Measurements from ENCODE around the gene EVA1B. TPM values are rescaled to one million over a fixed set of nuclear protein-coding genes. Genes with fewer than 3 reads are reported as not detected.

The EVA1B gene
- total and polyA plus RNA-seq, 7 donors: 2.6 to 13.7 (median 6.0) TPM

- H3K4me1 ChIP-seq: peaks cover 22% of the 10 kb centered on the region
- no peaks in the 10 kb centered on the region for H3K27me3 ChIP-seq (ENCODE audit: insufficient read depth in 3 of 3, low read length in 2 of 3)
- H3K4me3 ChIP-seq: no peak overlapping the region
- intact Hi-C loops (cut with DNase I): no loop called here
- ATAC-seq: no peak
- WGBS, 3 donors: 67 to 76% (median 73%) methylated on average over 7 of the region's 7 CpGs
- DNase-seq: peak in 1 of 2 donors; percentile 52
- TF ChIP-seq CTCF (IDR thresholded peaks at IDR 0.05): no peak
- H3K27ac ChIP-seq: no peak overlapping the region
- no peaks in the 10 kb centered on the region for H3K9me3 ChIP-seq
- peaks cover 4 to 49% of the 10 kb centered on the region in 2 donors for H3K36me3 ChIP-seq (ENCODE audit: insufficient read depth in 1 of 2, low read depth in 1 of 2)
Measured at GRCh38 chr1:36339215-36339614, 15.8 kb upstream of the EVA1B start.

DNA sequence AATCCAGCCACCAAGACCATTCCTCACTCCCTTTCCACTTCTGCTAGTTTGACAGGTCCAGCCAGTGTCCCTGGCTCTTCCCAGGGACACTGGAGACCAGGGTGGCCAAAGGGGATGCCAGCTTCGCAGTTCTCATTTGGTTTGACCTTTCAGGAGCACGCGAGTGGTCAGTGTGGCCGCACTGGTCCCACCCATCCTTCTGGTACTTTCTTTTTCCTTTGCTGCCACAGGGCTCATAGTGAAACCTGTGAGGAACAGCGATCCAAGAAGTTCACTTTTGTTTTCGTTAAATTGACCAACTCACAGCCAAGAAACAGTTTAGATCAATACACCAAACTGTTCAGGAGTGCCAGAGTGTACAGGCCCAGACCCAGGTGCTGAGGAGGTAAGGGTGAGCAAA lies 14.4 kb upstream of the EVA1B start:
- H3K4me3 ChIP-seq: no peak overlapping the region
- peaks cover 4 to 39% of the 10 kb centered on the region in 2 donors for H3K36me3 ChIP-seq (ENCODE audit: insufficient read depth in 1 of 2, low read depth in 1 of 2)
- intact Hi-C loops (cut with DNase I): no loop called here
- WGBS, 3 donors: 72 to 87% (median 82%) methylated on average over 6 of the region's 6 CpGs
- peaks cover 8% of the 10 kb centered on the region for H3K4me1 ChIP-seq
- H3K9me3 ChIP-seq: no peaks in the 10 kb centered on the region
- no peaks in the 10 kb centered on the region for H3K27me3 ChIP-seq (ENCODE audit: insufficient read depth in 3 of 3, low read length in 2 of 3)
- no peak for DNase-seq
- TF ChIP-seq CTCF (IDR thresholded peaks at IDR 0.05): no peak
- no peak overlapping the region for H3K27ac ChIP-seq
- no peak for ATAC-seq

DNA sequence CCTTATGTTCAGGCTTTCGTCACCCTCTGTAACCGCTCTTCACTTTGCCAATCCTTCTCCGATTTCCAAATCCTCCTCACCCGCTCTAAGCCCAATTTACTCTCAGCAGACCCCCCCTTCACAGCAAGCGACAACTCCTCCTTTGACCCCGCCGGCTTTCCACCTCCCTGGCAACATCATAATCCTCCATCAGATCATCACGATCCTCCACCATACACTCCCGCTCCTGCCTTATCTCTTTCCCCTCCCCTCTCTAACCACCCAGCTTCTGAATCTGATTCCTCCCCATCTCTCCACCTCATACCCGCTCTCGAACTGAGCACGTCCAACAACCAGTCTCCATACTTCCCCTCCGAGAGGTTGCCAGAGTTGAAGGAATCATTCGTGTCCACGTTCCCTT lies 7.5 kb upstream of the EVA1B start:
- Histone ChIP-seq H3K27ac (no peak overlapping the region), H3K36me3 (ENCODE audit: insufficient read depth in 1 of 2, low read depth in 1 of 2) (no peaks in the 10 kb centered on the region), H3K9me3 (no peaks in the 10 kb centered on the region), H3K27me3 (ENCODE audit: insufficient read depth in 3 of 3, low read length in 2 of 3) (no peaks in the 10 kb centered on the region), H3K4me1 (no peaks in the 10 kb centered on the region), H3K4me3 (no peak overlapping the region)
- intact Hi-C loops (cut with DNase I): no loop called here
- no peak for TF ChIP-seq CTCF (IDR thresholded peaks at IDR 0.05)
- ATAC-seq (no peak), DNase-seq (no peak)
- 83 to 88% (median 84%) methylated on average over 15 of the region's 15 CpGs for WGBS, 3 donors

- intact Hi-C loops (cut with DNase I): no loop called here
- 79 to 81% (median 80%) methylated on average over 9 of the region's 9 CpGs for WGBS, 3 donors
- no peak overlapping the region for H3K4me3 ChIP-seq
- H3K27ac ChIP-seq: no peak overlapping the region
- DNase-seq (no peak), ATAC-seq (peak in 1 of 4 donors; percentile 22)
- no peaks in the 10 kb centered on the region for H3K27me3 ChIP-seq (ENCODE audit: insufficient read depth in 3 of 3, low read length in 2 of 3)
- no peaks in the 10 kb centered on the region for H3K4me1 ChIP-seq
- no peaks in the 10 kb centered on the region for H3K9me3 ChIP-seq
- no peak for TF ChIP-seq CTCF (IDR thresholded peaks at IDR 0.05)
- no peaks in the 10 kb centered on the region for H3K36me3 ChIP-seq (ENCODE audit: insufficient read depth in 1 of 2, low read depth in 1 of 2)
Measured at GRCh38 chr1:36329817-36330216, 6.4 kb upstream of the EVA1B start.

DNA sequence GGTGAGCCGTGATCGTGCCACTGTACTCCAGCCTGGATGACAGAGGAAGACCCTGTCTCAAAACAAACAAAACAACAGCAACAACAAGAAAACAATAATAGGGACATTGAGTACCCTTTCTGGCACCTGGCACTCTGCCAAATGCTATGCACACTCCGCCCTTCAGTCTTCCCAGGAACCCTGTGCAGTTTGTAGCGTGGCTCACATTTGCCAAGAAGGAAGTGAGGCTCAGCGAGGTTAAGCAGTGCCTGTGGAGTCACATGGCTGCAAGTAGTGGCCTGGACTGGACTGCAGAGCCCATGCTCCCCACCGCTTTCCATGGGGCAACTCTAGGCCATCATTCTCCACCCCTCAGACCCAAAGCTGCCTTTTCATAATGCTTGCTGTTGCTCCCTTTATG lies 5.3 kb upstream of the EVA1B start:
- no peak overlapping the region for H3K4me3 ChIP-seq
- H3K4me1 ChIP-seq: no peaks in the 10 kb centered on the region
- TF ChIP-seq CTCF (IDR thresholded peaks at IDR 0.05): no peak
- no peaks in the 10 kb centered on the region for H3K27me3 ChIP-seq (ENCODE audit: insufficient read depth in 3 of 3, low read length in 2 of 3)
- DNase-seq: no peak
- peak in 2 of 4 donors; percentile 36 to 41 for ATAC-seq
- H3K9me3 ChIP-seq: no peaks in the 10 kb centered on the region
- no peak overlapping the region for H3K27ac ChIP-seq
- 68 to 71% (median 70%) methylated on average over 6 of the region's 6 CpGs for WGBS, 3 donors
- H3K36me3 ChIP-seq (ENCODE audit: insufficient read depth in 1 of 2, low read depth in 1 of 2): no peaks in the 10 kb centered on the region
- intact Hi-C loops (cut with DNase I): no loop called here
